ENCODE data around the gene EFNB1.

DNA sequence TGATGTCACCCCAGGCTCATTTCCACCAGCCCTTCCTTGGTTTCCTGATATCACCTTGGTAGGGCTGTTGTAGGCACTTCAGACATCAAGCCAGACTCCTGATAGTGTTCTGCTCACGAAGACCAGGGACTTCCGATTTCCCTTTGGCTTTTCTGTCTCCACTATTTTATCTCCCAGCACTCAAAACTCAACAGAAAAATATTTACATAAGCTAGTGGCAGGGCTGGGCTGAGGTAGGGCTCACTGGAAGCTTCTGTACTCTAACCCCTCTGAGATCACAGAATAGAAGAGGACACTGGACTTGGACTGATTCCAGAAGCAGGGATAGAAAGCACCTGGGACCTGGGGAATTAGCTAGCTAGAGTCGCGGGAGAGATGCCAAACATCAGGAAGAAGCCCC is 34.4 kb upstream of the EFNB1 start:
- TF ChIP-seq, protein P1, sequence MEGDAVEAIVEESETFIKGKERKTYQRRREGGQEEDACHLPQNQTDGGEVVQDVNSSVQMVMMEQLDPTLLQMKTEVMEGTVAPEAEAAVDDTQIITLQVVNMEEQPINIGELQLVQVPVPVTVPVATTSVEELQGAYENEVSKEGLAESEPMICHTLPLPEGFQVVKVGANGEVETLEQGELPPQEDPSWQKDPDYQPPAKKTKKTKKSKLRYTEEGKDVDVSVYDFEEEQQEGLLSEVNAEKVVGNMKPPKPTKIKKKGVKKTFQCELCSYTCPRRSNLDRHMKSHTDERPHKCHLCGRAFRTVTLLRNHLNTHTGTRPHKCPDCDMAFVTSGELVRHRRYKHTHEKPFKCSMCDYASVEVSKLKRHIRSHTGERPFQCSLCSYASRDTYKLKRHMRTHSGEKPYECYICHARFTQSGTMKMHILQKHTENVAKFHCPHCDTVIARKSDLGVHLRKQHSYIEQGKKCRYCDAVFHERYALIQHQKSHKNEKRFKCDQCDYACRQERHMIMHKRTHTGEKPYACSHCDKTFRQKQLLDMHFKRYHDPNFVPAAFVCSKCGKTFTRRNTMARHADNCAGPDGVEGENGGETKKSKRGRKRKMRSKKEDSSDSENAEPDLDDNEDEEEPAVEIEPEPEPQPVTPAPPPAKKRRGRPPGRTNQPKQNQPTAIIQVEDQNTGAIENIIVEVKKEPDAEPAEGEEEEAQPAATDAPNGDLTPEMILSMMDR (IDR thresholded peaks at IDR 0.05 in 4 of 5, conservative IDR thresholded peaks at IDR 0.05 in 1 of 5), result no peak
- no peak for TF ChIP-seq POLR2A (IDR thresholded peaks at IDR 0.05)

Data from gastrocnemius medialis (tissue), 4 donors.